Tibial nerve (tissue), 4 donors: Measurements from ENCODE around the gene NAALAD2. TPM values are rescaled to one million over a fixed set of nuclear protein-coding genes. Genes with fewer than 3 reads are reported as not detected.
"Not testable (repeated sequence)": the region's sequence is repeated elsewhere in the genome, so short reads cannot be mapped to it uniquely, and the experiment has no call there.

Experiments used
- DNase-seq, 2 donors: peaks; one replicate each; pipeline ENCODE4 v3.0.0-alpha.2; 2019; ENCODE audit warnings: low spot score in 2 of 2
- H3K27ac ChIP-seq, 4 donors: fragments of 200-600 bp; sonication (generic) in 3 of 4; one replicate each; pipeline ENCODE4 v1.5.1; 2017 to 2019; ENCODE audit warnings: mild to moderate bottlenecking in 1 of 4
- H3K27me3 ChIP-seq, 2 donors: fragments of 200-600 bp; sonication (generic) in 1 of 2; one replicate each; pipeline versions ENCODE4 v1.5.1 to v1.6.0; 2017 to 2019
- H3K36me3 ChIP-seq, 3 donors: fragments of 200-600 bp; sonication (generic); one replicate each; pipeline ENCODE4 v1.5.1; 2018 to 2019
- H3K4me1 ChIP-seq, 4 donors: fragments of 200-600 bp; sonication (generic) in 3 of 4; one replicate each; pipeline ENCODE4 v1.5.1; 2017 to 2019
- H3K4me3 ChIP-seq, 4 donors: fragments of 200-600 bp; sonication (generic) in 3 of 4; one replicate each; pipeline ENCODE4 v1.5.1; 2017 to 2019; ENCODE audit warnings: mild to moderate bottlenecking in 1 of 4, moderate library complexity in 1 of 4
- H3K9me3 ChIP-seq, 4 donors: fragments of 200-600 bp; sonication (generic) in 3 of 4; one replicate each; pipeline ENCODE4 v1.5.1; 2017 to 2019
- CTCF ChIP-seq, 5 experiments: fragments of 200-600 bp in 3 of 5; fragments of 450-650 bp in 2 of 5; sonication (generic) in 3 of 5; IDR thresholded peaks; one replicate each; pipeline ENCODE4 v1.5.1; 2016 to 2019; ENCODE audit warnings: antibody characterized with exemption in 5 of 5, mild to moderate bottlenecking in 3 of 5, moderate library complexity in 2 of 5
- EP300 ChIP-seq, 2 donors: sonication (generic); formaldehyde crosslinking; IDR thresholded peaks; one replicate each; pipeline ENCODE4 v1.6.1; 2017; ENCODE audit warnings: antibody characterized with exemption in 2 of 2, mild to moderate bottlenecking in 1 of 2
- POLR2A ChIP-seq, 2 donors: fragments of 450-650 bp; IDR thresholded peaks; one replicate each; pipeline ENCODE4 v1.6.1; 2017; ENCODE audit warnings: antibody characterized with exemption in 2 of 2, mild to moderate bottlenecking in 2 of 2, moderate library complexity in 2 of 2
- WGBS, 2 donors: methylation state at CpG; one replicate each; pipeline ENCODE4 v1.1.5; 2018; 5-methylcytosine and 5-hydroxymethylcytosine counted together
- total RNA-seq, 4 donors: library from RNA; depleted of rRNA; stranded (reverse); fragments of >200 nt; gene quantifications; one replicate each; pipeline ENCODE4 v1.1.0, GENCODE V29; 2016

NAALAD2 gene
- total RNA-seq, 4 donors from 2014 or later = 4.2 to 13.5 (median 8.3) TPM

GRCh38 chr11:90197377-90197776, 62.9 kb downstream of the NAALAD2 start:
- peaks cover 0 to 15% (median 0%) of the 10 kb centered on the region in 3 donors for H3K36me3 ChIP-seq
- 62 to 76% methylated on average over 1 of the region's 1 CpG for WGBS, 2 donors

GRCh38 chr11:90202342-90202741, 67.9 kb downstream of the NAALAD2 start:
- no peak for DNase-seq
- peaks cover 0 to 10% (median 0%) of the 10 kb centered on the region in 4 donors for H3K4me1 ChIP-seq
- no peaks in the 10 kb centered on the region for H3K27me3 ChIP-seq
- TF ChIP-seq CTCF (IDR thresholded peaks at IDR 0.05) = no peak
- no peak for TF ChIP-seq EP300 (IDR thresholded peaks at IDR 0.05)
- TF ChIP-seq POLR2A (IDR thresholded peaks at IDR 0.05) = no peak
- H3K9me3 ChIP-seq = no peaks in the 10 kb centered on the region
- H3K4me3 ChIP-seq = no peak overlapping the region
- H3K36me3 ChIP-seq = peaks cover 0 to 38% (median 0%) of the 10 kb centered on the region in 3 donors
- no peak overlapping the region for H3K27ac ChIP-seq
- 73 to 86% methylated on average over 3 of the region's 3 CpGs for WGBS, 2 donors

More at GRCh38 chr11:90197377-90197776, 62.9 kb downstream of the NAALAD2 start:
- Histone ChIP-seq H3K9me3 (no peaks in the 10 kb centered on the region), H3K27me3 (no peaks in the 10 kb centered on the region), H3K4me3 (no peak overlapping the region), H3K4me1 (no peaks in the 10 kb centered on the region), H3K27ac (no peak overlapping the region)
- DNase-seq = no peak
- TF ChIP-seq EP300 (IDR thresholded peaks at IDR 0.05) = no peak
- no peak for TF ChIP-seq POLR2A (IDR thresholded peaks at IDR 0.05)
- no peak for TF ChIP-seq CTCF (IDR thresholded peaks at IDR 0.05)

GRCh38 chr11:90204407-90204806, 69.9 kb downstream of the NAALAD2 start:
- TF ChIP-seq EP300 (IDR thresholded peaks at IDR 0.05) (no peak), POLR2A (IDR thresholded peaks at IDR 0.05) (no peak), CTCF (IDR thresholded peaks at IDR 0.05) (no peak)
- no peaks in the 10 kb centered on the region for H3K27me3 ChIP-seq
- H3K9me3 ChIP-seq = no peaks in the 10 kb centered on the region
- DNase-seq = no peak
- H3K4me1 ChIP-seq = peaks cover 0 to 10% (median 0%) of the 10 kb centered on the region in 4 donors
- no peak overlapping the region for H3K4me3 ChIP-seq
- H3K36me3 ChIP-seq = peaks cover 0 to 46% (median 0%) of the 10 kb centered on the region in 3 donors
- H3K27ac ChIP-seq = no peak overlapping the region
- WGBS, 2 donors = 91 to 94% methylated on average over 13 of the region's 13 CpGs

GRCh38 chr11:90204832-90205646, 70.6 kb downstream of the NAALAD2 start:
- Histone ChIP-seq H3K4me1 (peaks cover 0 to 10% (median 0%) of the 10 kb centered on the region in 4 donors), H3K27ac (no peak overlapping the region), H3K36me3 (peaks cover 0 to 52% (median 0%) of the 10 kb centered on the region in 3 donors), H3K27me3 (no peaks in the 10 kb centered on the region), H3K9me3 (no peaks in the 10 kb centered on the region), H3K4me3 (no peak overlapping the region)
- no peak for DNase-seq
- TF ChIP-seq POLR2A (IDR thresholded peaks at IDR 0.05) = no peak
- peak; percentile 63 to 95 (median 77) for TF ChIP-seq CTCF (IDR thresholded peaks at IDR 0.05)
- no peak for TF ChIP-seq EP300 (IDR thresholded peaks at IDR 0.05)
- WGBS, 2 donors = 10% methylated on average over 3 of the region's 3 CpGs

GRCh38 chr11:90207992-90208391, 73.5 kb downstream of the NAALAD2 start:
- not testable (repeated sequence) for H3K27me3 ChIP-seq, DNase-seq, H3K4me3 ChIP-seq, H3K27ac ChIP-seq, H3K9me3 ChIP-seq
- WGBS, 2 donors = 91 to 94% methylated on average over 10 of the region's 10 CpGs
- Histone ChIP-seq H3K4me1 (peaks cover 0 to 10% (median 0%) of the 10 kb centered on the region in 4 donors), H3K36me3 (peaks cover 0 to 67% (median 0%) of the 10 kb centered on the region in 3 donors)
